HG03045 (cell line): ENCODE data around the gene PLCB1.
"Not testable (repeated sequence)": the region's sequence is repeated elsewhere in the genome, so short reads cannot be mapped to it uniquely, and the experiment has no call there.

Experiments
- ATAC-seq: cut with Tn5 transposase; IDR thresholded peaks from one replicate; pipeline ENCODE4 v1.9.1; 2021; ENCODE audit warnings: mild to moderate bottlenecking, moderate library complexity; ENCODE audit not compliant: unreplicated experiment

Gene PLCB1

DNA sequence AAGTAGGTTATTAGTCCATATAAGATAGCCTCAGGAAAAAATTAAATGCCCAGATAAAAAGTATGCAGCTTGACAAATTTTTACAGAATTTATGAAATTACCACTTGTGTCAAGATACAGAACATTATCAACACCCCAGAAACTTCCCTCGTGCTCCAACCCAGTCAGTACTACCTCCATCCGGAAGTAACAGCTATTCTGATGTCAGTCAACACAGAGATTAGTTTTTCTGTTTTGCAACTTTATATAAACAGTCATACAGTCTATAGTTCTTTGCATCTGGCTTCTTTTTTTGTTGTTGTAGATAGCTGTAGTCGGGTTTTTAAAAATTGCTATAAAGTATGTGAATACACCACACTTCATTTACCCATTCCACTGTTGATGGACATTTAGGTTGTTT is 721.1 kb downstream of the PLCB1 start:
- ATAC-seq = not testable (repeated sequence)

DNA sequence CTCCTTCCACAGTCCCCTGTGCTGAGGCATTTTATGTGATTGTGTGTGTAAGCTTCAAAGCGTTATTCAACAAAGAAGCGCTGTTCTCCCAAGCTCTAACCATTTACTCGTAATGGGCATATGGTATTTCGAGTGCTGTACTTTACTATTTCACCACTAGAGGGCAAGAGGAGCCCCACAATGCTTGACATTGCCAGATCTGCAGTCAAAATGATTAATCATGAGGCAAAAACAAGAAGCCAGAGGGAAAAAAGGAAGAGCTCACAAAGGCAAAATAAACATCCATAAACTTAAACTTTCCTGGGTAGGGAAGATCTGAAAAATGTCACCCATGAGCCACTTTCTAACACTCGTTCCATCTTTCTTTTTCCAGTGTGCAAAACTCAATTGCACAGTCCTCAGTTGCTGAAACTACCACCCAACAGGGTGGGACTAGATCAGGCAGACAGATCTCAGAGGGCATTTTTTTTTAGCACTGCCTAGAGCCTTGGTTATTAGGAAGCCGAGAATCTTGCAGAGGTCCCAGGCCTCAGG is 721.8 kb downstream of the PLCB1 start:
- ATAC-seq = peak; percentile 83

DNA sequence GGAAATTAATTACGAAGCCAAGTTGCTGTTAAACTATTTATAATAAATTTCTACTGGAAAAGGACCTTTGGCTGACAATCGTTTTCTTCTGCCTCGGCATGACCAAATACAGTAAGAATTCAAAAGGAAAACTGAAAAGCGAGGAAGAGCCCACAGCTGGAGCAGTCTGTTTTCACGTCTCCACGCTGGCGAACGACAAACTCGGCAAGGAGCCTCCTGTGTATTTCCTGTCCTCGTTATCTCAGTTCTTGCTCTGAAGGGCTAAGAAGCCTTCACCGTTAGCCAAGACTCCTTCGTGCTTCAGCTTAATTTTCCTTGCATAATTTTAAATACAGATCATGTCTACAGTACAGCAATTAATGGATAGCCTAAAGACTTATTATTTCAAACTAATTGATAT is 722.5 kb downstream of the PLCB1 start:
- no peak for ATAC-seq

DNA sequence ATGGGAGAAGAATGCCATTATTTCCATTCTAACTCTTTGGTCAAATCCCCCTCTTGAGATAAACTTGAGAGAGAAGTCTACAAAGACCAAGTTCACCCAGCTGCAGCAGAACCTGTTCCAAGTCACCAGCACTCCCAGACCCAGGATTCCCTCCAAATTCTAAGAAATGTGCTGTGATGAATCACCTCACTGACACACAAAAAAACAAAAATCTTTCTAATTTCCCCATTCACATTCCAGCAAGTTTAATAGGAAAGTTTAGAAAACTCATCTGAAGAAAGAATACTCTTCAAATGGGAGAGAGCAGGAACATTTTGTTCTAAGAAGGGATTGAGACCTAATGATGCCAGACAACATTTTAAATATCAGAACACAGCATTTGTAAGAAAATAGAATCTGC is 723.2 kb downstream of the PLCB1 start:
- ATAC-seq = no peak

DNA sequence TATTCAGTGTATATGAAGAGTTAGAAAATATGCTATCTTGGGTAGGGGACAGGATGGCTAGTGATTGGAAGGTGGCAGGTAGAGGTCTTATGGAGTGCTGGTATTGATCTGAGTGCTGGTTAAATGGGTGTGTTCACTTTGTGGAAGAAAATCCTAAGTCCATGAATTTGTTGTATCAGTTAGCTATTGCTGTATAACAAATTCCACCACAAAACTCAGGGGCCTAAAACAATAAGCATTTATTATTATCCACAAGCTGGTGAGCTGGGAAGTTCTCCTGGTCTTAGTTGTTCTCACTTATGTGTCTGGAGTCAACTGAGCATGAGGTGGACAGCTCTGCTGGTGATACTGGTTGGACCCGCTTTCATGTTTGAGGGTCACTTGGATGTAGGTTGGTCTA is 724.6 kb downstream of the PLCB1 start:
- no peak for ATAC-seq

DNA sequence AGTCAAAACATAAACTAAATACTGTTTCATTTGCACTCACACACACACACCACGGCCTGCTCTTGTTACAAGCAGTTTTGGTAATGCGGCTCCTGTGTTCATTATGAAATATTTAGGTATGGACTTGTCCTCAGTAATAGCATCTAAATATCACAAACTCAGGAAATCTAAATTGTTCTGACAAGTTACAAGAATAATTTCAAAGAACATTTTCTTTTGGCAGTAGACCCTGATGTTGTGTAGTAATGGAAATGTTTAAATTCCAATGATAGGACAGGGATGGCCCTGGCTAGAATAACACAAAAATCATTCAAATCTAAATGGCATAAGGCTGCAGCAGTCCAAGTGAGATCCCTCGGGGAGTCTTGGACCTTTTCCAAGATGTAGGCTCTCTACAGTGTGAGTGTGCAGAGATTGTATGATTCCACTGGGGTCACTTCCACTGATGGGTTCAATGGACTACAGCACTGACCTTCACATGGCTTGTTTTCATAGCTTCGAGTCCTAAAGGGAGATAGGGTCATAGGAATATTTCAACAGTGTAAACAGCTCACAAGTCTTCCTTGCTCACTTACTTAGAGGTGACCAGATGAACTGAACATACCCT is 726.2 kb downstream of the PLCB1 start:
- ATAC-seq = no peak

DNA sequence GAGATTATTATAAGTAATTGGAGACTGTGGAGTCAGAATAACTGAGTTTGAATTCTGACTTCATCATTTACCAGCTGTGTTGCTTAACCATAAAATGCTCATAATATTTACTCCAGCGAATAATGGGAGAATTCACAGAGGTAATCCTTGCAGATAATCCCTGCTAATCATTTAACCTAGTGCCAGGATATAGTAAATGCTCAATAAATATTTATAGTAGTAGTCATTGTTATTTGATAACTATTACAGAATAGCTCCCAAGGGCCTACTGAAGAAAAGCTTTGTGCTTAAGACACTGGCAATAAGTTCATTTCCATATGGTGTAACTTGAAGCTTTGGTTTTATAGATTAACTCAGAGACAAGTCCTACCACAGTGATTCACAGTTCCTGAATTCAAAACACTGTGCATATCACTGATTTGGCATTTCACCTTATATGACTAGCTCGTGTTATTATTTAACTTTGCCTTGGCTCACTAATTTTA is 728.0 kb downstream of the PLCB1 start:
- no peak for ATAC-seq

DNA sequence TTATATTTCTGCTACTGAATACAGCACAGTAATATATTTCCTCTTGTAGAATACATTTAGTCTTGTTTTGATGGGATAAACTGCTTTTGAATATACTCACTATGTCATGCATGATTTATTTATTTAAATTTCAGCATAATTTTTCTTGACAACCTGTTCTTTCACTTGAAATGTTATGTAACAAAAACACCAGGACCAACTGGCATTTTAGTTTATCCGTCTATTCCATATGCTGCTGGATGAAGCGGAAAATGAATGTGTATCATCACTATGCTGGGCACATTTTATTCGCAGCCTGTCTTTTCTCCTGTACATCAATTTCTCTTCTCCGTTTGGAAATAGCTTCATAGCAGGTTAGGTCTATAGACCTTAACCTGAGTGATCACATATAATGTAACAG is 730.0 kb downstream of the PLCB1 start:
- no peak for ATAC-seq

DNA sequence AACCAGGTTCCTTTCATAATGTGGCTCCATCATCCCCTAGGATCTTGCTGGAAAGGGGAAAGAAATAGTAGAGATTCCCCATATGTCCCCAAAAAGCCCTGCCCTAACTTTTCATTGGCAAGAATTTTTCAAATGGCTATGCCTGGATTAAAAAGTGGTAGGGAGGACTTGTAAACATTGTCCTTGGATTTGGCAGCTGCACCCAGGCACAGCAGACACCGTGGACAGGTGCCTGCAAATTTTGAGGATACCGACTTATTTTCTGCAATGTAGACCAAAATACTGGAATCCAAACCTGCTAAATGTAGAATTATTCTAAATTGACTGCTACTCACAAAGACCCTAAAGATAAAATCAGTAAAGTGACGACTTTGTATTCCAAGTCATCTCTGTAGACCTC is 733.6 kb downstream of the PLCB1 start:
- no peak for ATAC-seq

DNA sequence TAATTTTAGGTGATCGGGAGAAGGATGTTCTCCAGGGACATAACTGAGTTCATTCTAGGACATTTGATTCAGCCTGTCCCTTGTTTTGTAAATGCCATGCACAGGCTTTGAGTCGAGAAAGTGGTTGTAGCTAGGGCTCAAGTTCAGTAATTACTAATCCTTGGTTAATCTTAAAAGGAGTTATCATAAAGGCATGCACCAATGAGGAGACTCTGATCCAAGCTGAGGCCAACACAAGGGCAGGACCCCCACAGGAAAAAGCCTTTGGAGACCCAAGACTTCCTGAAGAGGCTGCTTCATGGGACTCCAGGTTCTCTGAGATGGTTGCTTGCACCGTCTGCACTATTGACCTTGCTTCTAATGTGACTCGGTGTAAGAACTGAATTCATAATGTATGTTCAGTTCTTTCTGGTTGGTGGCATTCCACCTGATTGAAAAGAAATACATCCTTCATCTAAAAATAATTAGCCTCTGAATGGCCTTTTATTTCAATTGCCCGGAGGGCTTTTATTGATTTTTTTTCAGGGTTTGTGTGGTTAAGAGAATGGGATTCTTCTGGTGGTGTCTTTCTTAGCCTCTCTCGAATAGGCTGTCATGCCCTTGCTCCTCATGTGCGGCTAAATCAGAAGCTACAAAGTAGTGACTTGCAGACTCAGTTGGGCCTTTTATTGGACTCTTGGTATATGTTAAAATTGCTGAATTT is 735.1 kb downstream of the PLCB1 start:
- no peak for ATAC-seq

DNA sequence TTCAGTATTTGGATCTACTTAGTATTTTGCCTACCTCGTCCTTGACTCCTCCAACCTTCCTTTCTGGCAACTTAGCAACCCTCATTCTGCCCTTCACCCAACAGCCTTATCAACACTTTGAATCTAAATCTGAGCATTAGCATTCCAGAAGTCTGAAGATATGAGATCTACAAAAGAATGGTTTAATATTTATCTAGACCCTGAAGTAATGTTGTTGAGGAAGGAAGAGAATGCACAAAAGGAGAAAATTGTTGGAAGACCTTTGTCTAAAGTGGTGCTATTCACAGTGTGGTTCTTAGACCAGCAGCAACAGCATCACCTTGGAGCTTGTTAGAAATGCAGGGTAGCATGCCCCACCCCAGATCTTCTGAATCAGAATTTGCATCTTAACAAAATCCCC is 738.6 kb downstream of the PLCB1 start:
- no peak for ATAC-seq

DNA sequence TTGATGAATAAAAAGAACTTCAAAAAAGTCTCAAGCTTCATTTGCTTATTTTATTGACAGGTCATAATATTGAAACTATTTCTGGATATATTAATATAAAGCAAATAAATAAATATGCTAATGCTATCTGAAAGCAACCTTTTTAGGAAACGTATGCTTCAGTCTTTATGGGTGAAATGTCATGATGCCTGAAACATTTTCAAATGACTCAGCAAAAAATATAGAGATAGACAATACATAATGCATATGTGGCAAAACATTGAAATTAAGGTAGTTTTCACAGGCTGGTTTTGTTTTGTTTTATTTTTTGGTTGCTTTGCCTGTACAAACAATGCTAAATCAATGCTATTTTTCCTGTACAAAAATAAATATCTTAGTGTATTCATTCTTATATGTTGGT is 742.4 kb downstream of the PLCB1 start:
- ATAC-seq = no peak

DNA sequence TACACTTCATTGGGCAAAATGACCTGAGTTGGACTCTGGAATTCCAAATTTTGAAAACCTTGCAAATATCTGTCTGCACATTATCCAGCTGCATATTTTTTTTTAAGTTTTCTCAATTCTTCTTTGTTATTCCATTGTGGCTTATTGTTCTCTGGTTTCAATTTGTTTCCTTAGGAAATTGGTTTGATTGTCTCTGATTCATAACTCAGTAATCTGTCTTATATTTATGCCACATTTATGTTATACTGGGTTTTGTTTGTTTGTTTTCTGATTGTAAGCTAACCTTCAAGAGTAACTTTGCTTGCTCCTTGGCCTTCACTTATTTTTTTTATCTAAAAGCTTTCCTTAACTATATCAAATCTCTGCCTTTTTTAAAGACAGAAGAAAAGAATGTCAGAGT is 743.5 kb downstream of the PLCB1 start:
- no peak for ATAC-seq

DNA sequence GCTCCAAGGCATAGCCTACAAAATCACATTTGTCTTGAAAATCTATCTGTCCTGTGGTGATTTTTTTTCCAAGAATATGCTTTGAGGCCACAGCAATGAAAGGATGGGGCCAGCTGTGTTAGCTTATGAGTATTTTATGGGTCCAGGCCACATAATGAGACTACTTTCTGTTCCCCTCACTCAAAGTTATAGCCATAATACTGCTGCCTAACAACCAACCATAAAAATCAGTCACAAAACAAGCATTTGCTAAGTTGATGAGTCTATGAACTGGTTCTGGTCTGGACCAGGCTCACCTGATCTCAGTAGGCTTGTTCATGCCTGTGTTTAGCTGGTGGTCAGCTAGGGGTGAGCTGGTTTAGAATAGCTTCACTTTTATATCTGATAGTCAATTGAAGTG is 744.3 kb downstream of the PLCB1 start:
- no peak for ATAC-seq

DNA sequence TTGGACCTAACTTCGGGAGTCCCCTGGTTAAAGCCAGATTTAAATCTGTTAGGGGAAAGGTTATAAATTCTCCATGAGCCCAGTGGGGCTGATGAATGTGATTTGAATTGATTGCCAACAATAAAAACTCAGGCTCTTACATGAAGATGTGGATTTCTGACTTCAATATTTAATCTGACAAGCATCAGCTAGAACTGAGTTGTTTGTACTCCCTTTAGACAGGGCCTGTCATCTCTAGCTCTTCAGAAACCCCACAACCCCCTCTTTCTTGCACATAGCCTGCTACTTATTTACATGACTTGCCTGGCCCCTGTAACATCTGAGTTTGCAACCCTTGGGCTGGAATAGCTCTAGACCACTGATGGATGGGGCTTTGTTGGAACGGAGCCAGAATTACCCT is 745.2 kb downstream of the PLCB1 start:
- ATAC-seq = no peak

DNA sequence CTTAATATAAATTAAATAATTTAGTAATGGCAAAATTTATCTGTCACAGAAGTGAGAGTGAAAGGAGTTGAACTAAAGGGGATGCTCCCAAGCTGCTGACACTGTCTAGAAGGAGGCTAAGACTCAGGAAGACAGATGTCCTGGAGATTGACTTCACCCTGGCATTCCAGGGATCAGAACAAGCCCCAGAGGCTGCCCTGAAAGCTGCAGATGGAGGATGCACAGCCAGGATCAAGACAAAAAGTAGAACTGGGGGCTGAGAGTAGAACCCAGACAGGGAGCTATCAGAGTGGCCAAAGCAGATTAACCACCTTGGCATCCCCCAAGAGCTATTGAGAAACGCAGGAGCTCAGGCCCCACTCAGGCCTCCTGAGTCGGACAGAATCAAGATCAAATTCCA is 747.6 kb downstream of the PLCB1 start:
- ATAC-seq = no peak

DNA sequence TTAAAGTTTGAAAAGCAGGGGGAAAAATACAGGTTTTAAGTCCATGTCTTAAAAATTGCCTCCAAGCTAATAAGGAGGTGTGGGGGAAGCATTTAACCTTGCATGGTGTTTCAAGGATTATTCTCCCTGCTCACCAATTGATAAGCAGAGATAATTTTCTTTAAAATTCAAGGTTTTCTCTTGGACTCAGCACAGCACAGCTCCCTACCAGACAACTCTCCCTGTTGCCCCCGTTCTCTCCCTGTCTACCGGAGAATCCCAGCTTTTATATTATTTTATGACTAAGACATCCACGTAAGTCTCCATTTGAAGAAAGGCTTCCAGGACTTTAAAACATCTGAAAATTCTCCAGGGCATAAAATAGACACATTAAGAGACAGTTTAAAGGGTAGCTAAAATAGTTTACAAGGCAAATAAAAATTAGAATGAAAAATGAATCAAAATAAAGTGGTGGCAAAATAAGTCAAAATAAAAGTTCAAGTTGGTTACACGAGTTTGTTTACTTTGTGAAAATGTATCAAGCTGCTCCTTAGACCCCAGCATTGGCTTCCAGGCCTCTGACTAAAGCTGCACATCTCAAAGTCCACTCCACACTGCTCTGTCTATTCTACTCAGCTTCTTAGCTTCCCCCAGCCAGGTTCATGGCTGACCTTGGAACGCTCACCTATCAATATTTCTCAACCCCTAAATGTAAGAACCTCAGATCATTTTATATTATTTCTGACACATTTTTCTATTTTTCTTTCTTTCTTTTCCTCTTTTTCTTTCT is 748.2 kb downstream of the PLCB1 start:
- no peak for ATAC-seq

DNA sequence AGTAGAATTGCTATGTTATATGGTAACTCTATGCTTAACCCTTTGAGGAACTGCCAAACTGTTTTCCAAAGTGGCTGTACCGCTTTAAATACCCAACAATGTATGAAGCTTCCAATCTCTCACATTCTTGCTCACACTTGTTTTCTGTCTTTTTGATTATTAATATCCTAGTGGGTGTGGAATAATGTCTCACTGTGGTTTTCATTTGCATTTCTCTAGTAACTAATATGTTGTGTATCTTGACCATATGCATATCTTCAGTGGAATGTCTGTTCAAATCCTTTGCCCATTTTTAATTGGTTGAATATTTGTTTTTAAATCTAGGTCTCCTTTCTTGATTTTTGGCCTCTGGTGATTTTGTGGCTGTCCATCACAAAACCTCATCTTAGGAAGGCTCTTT is 759.0 kb downstream of the PLCB1 start:
- ATAC-seq = no peak

DNA sequence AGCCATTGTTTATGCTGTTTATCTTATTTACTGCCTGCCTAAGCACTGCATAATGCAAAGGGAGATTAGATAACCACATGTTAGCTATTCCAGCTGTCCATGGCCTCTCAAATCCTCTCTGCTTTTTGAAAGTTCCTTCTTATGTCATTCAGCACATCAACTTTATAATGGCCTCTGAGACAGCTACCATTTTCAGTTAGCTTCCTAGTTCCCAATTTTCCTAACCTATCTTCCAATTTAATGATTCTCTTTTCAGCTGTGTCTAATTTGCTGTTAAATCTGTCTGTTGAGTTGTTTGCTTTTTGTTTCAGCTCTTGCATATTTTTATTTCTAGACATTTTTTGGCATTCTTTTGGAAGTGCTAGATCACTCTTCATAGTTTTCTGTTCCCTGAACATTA is 763.4 kb downstream of the PLCB1 start:
- no peak for ATAC-seq

DNA sequence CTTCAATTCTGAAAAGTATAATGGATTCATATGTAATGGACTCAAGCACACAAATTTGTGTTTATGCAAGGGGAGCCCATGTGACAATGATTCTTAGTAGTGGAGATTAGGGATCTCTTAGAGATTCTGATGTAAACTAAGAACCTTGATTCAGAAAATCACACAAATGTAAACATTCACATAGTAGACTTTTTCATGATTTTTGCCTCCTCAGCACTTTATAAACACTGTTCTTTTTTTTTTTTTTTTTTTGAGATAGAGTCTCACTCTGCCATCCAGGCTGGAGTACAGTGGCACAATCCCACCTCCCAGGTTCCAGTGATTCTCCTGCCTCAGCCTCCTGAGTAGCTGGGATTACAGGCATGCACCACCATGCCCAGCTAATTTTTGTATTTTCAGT is 766.8 kb downstream of the PLCB1 start:
- no peak for ATAC-seq

DNA sequence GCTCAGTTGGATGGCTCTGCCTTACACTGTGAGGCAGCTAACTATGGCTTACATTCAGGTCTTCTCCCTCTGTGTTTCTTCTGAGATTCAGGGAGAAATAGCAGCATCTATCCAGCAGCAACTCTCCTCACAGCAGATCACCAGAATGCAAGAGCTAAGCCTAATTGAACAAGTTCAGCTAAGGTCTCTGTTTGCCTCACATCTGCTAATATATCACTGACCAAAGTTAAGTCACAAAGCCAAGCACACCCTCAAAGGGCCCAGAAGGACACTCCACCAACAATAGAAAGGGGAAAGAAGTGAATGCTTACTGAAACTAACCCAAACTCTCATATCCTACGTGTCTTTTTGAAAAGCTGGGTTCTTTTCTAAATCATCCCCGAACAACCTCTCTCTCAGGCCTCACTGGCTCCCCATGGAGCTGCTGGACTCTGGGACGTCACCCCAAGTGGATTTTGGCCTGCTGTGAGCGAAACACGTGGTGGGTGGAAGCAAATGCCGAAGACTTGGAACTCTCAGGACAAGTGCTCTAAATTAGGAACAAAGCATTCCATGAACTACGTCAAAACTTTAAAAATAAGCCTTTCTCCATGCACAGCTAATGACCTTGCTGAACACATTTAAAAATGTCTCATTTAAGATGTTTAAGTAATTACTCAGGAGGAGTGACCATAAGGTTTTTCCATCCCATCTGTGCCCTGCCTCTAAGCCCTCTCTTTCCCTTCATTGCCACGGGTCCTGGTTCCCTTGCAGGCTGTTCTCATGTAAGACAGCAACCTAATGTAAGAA is 769.4 kb downstream of the PLCB1 start:
- ATAC-seq = no peak
